Esophagus squamous epithelium (tissue), 4 donors: ENCODE results near the gene NDEL1.

Source experiments
- CTCF ChIP-seq, 6 experiments: fragments of 450-650 bp in 4 of 6; fragments of 200-600 bp in 2 of 6; sonication (generic) in 2 of 6; IDR thresholded peaks; one replicate each; pipeline ENCODE4 v1.5.1; 2016 to 2019; ENCODE audit warnings: antibody characterized with exemption in 6 of 6, mild to moderate bottlenecking in 4 of 6, moderate library complexity in 4 of 6
- POLR2A ChIP-seq, 4 donors: fragments of 450-650 bp; IDR thresholded peaks; one replicate each; pipeline ENCODE4 v1.6.1; 2017; ENCODE audit warnings: antibody characterized with exemption in 4 of 4, mild to moderate bottlenecking in 4 of 4, moderate library complexity in 3 of 4

GRCh38 chr17:8476741-8477140 is 41.1 kb downstream of the NDEL1 start:
- TF ChIP-seq CTCF (IDR thresholded peaks at IDR 0.05) (no peak), POLR2A (IDR thresholded peaks at IDR 0.05) (no peak)
